BLaER1 (cell line): ENCODE results near the gene NEK4.

ENCODE experiments used
- H3K27ac ChIP-seq: shearing (Covaris generic); formaldehyde crosslinking; 2 replicates; pipeline ENCODE4 v1.8.1; 2022
- H3K27me3 ChIP-seq: shearing (Covaris generic); formaldehyde crosslinking; 2 replicates; pipeline ENCODE4 v1.8.1; 2022
- H3K36me3 ChIP-seq: shearing (Covaris generic); formaldehyde crosslinking; 2 replicates; pipeline ENCODE4 v1.8.1; 2022
- H3K4me1 ChIP-seq: shearing (Covaris generic); formaldehyde crosslinking; 2 replicates; pipeline ENCODE4 v1.8.1; 2022
- H3K4me2 ChIP-seq: shearing (Covaris generic); formaldehyde crosslinking; 2 replicates; pipeline ENCODE4 v1.8.1; 2022
- H3K4me3 ChIP-seq: shearing (Covaris generic); formaldehyde crosslinking; 2 replicates; pipeline ENCODE4 v1.8.1; 2022
- H3K9ac ChIP-seq: shearing (Covaris generic); formaldehyde crosslinking; 2 replicates; pipeline ENCODE4 v1.8.1; 2022
- H3K9me3 ChIP-seq: shearing (Covaris generic); formaldehyde crosslinking; 2 replicates; pipeline ENCODE4 v1.8.1; 2022
- H4K20me1 ChIP-seq: shearing (Covaris generic); formaldehyde crosslinking; 2 replicates; pipeline ENCODE4 v1.8.1; 2022
- Cebpa-rat ChIP-seq: shearing (Covaris generic); IDR thresholded peaks from 2 replicates; pipeline ENCODE4 v1.8.1; 2022

The NEK4 gene

DNA sequence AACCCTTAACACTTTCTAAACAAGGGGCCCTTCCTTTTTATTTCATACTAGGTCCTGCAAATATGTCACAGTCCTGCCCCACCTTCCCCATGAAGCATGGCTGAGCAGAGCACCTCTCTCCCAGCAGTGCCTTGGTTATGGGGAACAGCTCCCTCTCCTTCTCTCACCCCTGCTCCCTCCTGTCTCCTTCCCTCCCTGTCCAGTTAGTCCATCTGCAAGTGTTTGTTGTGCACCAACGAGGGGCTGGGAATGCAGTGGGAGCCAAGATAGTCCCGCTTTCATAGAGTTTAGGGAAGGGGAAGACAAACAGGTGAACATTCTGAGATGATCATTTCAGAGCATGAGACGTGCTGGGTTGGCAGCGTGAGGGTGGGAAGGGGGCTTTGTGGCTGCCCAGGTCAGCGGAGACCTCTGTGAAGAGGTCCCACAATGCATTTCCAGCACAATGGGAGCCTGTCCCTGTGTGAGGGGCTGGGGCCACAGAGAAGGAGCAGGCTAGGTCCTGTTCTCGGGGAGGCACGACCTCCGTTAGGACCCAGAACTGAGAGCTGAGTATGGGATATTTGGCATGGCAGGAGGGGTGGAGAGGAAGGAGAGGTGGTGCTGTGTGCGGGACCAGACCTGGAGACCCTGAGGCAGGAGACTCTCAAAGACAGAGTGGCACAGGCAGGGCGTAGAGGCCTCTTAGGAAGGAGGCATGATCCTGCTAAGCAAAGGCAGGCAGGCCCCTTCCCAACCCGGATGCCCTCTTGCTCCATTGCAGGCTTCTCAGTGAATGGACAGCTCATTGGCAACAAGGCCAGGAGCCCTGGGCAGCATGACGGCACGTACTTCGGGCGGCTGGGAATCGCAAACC, 18.4 kb upstream of the NEK4 start:
- H3K9me3 ChIP-seq: no peaks in the 10 kb centered on the region
- H3K27ac ChIP-seq: peak overlapping the region; percentile 93
- no peak for TF ChIP-seq Cebpa-rat
- peaks cover 58% of the 10 kb centered on the region for H3K4me1 ChIP-seq
- no peaks in the 10 kb centered on the region for H3K27me3 ChIP-seq
- H4K20me1 ChIP-seq: no peaks in the 10 kb centered on the region
- peak overlapping the region; percentile 26; the same call in 1 of the 2 replicates for H3K9ac ChIP-seq
- no peaks in the 10 kb centered on the region for H3K36me3 ChIP-seq
- H3K4me3 ChIP-seq: no peak overlapping the region
- peak overlapping the region; percentile 90 for H3K4me2 ChIP-seq

DNA sequence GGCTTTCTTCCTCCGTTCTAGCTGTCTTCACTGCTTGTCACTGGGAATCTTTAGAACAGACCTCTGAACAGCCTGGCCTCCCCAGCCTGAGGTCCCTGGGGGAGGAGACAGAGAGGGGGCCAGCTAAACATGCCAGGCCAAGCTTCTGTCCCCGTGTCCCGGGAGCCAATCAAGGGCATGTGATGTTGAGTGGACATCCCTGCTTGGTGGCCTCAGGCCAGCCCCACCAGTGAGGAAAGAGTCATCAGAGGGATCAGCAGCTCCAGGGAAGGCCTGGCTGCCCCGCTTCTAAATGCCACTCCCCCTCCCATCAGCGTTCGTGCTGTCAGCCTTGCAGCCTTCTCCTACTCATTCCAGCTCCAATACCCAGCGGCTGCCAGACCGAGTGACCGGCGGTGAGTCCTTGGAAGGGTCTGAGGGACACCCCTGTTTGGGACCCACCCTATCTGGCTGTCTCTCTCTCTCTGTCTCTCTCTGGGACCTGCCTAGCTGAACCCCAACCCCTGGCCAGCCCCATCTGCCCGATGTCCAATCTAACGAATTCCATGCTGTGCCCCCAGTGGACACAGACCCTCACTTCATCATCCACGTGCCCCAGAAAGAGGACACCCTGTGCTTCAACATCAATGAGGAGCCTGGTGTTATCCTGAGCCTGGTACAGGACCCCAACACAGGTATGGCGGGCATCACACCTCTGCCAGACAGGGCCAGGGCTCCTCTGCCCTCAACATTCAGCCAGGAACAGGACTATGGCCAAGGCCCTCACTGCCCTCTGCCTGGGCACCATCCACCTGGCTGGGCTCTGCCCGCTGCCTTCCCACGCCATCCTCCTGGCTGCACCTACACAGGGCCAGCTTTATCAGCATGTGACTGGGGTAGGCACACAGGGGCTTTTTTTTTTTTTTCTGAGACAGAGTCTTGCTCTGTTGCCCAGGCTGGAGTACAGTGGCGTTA, 17.2 kb upstream of the NEK4 start:
- Histone ChIP-seq H4K20me1 (no peaks in the 10 kb centered on the region), H3K9me3 (no peaks in the 10 kb centered on the region), H3K36me3 (no peaks in the 10 kb centered on the region), H3K4me1 (peaks cover 47% of the 10 kb centered on the region), H3K4me3 (no peak overlapping the region), H3K27me3 (no peaks in the 10 kb centered on the region), H3K9ac (peak overlapping the region; percentile 11; the same call in 1 of the 2 replicates), H3K4me2 (no peak overlapping the region; the same call in 1 of the 2 replicates), H3K27ac (peak overlapping the region; percentile 93; the same call in 1 of the 2 replicates)
- TF ChIP-seq Cebpa-rat: no peak

DNA sequence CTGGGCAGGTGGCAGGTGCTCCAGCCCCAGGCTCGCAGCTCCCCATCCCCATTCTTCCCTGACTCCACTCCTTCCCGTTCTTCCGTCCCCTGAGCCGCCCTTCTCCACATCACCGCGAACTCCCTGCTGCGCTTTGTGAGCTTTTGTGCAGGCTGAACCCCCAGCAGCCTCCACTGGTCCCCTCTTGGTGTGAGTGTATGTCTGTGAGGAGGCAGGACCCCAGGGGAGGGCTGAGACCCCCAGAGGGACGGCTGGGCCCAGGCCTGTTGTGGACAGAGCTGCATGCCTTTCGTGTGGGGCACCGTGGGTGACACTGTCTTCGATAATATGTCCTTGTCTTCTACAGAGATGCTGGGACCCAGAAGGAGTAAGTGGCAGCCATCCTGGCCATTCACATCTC, 16.5 kb upstream of the NEK4 start:
- H3K4me3 ChIP-seq: no peak overlapping the region
- TF ChIP-seq Cebpa-rat: no peak
- no peak overlapping the region; the same call in 1 of the 2 replicates for H3K4me2 ChIP-seq

DNA sequence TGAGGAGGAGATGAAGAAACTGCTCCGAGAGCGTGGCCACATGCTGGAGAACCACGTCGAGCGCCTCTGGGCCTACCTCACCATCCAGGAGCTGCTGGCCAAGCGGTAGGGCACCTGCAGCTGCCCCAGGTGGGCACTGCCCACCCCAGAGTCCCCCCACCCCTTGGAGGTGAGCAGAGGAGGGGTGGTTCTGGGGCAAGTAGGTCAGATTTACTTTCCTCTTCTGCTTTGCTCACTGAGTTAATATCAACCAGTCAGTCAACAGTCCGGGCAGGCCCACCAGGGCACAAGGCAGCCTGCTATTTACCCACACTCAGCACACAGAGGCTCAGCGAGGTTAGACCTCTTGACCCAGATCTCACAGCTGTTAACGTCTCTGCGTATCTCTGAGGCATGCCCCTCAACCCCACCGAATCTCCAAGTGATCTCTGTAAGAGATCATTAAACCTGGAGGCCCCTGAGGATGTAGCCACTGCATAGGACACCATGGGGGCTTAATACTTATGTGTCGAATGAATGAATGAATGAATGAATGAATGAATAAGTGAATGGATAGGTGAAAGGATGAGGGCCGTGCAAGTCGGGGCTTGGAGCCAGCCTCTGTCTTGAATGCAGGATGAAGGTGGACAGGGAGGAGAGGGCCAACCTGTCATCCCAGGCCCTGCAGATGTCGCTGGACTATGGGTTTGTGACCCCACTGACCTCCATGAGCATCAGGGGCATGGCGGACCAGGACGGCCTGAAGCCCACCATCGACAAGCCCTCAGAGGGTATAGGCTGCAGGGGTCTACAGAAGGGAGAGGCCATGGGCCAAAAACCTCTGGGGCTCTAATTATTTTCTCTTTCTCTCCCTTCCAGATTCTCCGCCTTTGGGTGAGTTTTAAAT, 15.8 kb upstream of the NEK4 start:
- Histone ChIP-seq H3K4me1 (peaks cover 38% of the 10 kb centered on the region), H4K20me1 (no peaks in the 10 kb centered on the region), H3K4me2 (no peak overlapping the region), H3K36me3 (no peaks in the 10 kb centered on the region), H3K4me3 (no peak overlapping the region), H3K27ac (0 out of 2 replicates have a peak overlapping the region, but pooled peaks have one; percentile 93), H3K9ac (peak overlapping the region; percentile 11; the same call in 1 of the 2 replicates), H3K27me3 (no peaks in the 10 kb centered on the region), H3K9me3 (no peaks in the 10 kb centered on the region)
- TF ChIP-seq Cebpa-rat: no peak

More for the DNA sequence above, 16.5 kb upstream of the NEK4 start:
- no peaks in the 10 kb centered on the region for H3K27me3 ChIP-seq
- peaks cover 39% of the 10 kb centered on the region for H3K4me1 ChIP-seq
- no peaks in the 10 kb centered on the region for H3K36me3 ChIP-seq
- H3K27ac ChIP-seq: 0 out of 2 replicates have a peak overlapping the region, but pooled peaks have one; percentile 93
- H4K20me1 ChIP-seq: no peaks in the 10 kb centered on the region
- H3K9me3 ChIP-seq: no peaks in the 10 kb centered on the region
- H3K9ac ChIP-seq: peak overlapping the region; percentile 11; the same call in 1 of the 2 replicates

DNA sequence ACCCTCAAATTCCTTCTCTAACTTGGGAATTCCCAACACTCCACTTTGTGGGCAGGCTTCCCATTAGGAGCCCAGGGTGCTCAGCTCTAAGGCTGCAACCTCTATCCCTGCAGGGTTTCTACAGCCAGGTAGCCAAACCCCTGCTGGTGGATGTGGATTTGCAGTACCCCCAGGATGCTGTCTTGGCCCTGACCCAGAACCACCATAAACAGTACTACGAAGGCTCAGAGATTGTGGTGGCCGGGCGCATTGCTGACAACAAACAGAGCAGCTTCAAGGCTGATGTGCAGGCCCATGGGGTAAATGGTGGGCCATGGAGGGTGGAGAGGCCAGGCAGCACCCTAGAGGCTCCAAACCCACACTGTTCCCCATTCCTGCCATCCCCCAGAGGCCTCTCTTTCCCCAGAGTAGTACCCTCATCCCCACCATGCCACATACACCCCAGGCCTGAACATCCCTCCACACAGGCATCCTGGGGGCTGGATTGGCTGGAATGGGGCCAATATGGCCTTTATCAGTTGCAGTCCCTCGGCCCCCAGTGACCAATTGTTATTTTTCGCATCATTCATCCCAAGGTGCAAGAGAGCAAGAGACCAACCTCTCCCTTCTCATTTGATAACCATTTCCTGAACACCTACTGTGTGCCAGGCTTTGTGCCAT, 14.3 kb upstream of the NEK4 start:
- no peak for TF ChIP-seq Cebpa-rat

DNA sequence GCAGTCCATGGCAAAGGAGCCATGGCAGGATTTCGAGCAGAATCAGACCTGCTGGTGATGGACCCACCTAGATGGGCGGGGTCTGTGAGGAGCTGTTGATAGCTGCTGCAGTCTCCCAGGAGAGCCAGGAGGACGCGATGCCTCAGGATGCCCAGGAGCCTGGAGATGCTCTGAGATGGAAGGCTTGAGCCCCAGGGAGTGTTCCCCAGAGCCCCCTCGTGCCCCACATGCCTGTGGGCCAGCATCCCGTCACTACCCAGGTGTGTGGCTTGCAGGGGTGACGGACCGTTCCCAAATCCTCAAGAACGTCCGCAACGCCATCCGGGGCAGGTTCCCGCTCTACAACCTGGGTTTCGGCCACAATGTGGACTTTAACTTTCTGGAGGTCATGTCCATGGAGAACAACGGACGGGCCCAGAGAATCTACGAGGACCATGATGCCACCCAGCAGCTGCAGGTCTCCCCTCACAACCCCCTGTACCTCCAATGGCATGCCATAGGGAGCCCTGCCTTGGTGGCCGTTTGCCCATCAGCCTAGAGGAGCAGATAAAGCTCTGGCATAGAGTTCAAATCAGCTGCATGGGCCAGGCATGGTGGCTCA, 13.4 kb upstream of the NEK4 start:
- Histone ChIP-seq H3K9me3 (no peaks in the 10 kb centered on the region), H3K27ac (no peak overlapping the region), H3K36me3 (no peaks in the 10 kb centered on the region), H4K20me1 (no peaks in the 10 kb centered on the region), H3K9ac (no peak overlapping the region), H3K4me2 (no peak overlapping the region), H3K4me1 (peaks cover 29% of the 10 kb centered on the region), H3K27me3 (no peaks in the 10 kb centered on the region), H3K4me3 (no peak overlapping the region)
- no peak for TF ChIP-seq Cebpa-rat

More for the DNA sequence above, 14.3 kb upstream of the NEK4 start:
- peaks cover 29% of the 10 kb centered on the region for H3K4me1 ChIP-seq
- no peak overlapping the region for H3K4me2 ChIP-seq
- no peaks in the 10 kb centered on the region for H3K9me3 ChIP-seq
- no peaks in the 10 kb centered on the region for H3K27me3 ChIP-seq
- no peaks in the 10 kb centered on the region for H4K20me1 ChIP-seq
- H3K36me3 ChIP-seq: no peaks in the 10 kb centered on the region
- H3K27ac ChIP-seq: no peak overlapping the region
- no peak overlapping the region for H3K9ac ChIP-seq
- H3K4me3 ChIP-seq: no peak overlapping the region

DNA sequence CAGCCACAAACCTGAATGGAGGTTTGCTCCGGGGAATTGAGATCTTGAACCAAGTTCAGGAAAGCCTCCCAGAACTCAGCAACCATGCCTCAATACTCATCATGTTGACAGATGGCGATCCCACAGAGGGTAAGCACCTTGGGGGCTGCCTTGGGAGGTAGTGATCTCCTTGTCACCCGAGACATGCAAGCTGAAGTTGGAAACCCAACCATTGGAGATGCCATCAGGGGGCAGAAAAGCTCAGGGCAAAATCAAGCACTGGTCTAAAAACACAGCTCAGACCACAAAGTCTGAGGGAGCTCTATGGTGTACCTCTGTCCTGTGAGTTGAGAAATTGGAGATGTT, 12.4 kb upstream of the NEK4 start:
- no peaks in the 10 kb centered on the region for H4K20me1 ChIP-seq
- no peak overlapping the region for H3K4me3 ChIP-seq
- TF ChIP-seq Cebpa-rat: no peak
- no peak overlapping the region for H3K9ac ChIP-seq
- no peak overlapping the region for H3K4me2 ChIP-seq
- no peaks in the 10 kb centered on the region for H3K27me3 ChIP-seq
- no peak overlapping the region for H3K27ac ChIP-seq
- no peaks in the 10 kb centered on the region for H3K36me3 ChIP-seq
- peaks cover 26% of the 10 kb centered on the region for H3K4me1 ChIP-seq
- H3K9me3 ChIP-seq: no peaks in the 10 kb centered on the region

DNA sequence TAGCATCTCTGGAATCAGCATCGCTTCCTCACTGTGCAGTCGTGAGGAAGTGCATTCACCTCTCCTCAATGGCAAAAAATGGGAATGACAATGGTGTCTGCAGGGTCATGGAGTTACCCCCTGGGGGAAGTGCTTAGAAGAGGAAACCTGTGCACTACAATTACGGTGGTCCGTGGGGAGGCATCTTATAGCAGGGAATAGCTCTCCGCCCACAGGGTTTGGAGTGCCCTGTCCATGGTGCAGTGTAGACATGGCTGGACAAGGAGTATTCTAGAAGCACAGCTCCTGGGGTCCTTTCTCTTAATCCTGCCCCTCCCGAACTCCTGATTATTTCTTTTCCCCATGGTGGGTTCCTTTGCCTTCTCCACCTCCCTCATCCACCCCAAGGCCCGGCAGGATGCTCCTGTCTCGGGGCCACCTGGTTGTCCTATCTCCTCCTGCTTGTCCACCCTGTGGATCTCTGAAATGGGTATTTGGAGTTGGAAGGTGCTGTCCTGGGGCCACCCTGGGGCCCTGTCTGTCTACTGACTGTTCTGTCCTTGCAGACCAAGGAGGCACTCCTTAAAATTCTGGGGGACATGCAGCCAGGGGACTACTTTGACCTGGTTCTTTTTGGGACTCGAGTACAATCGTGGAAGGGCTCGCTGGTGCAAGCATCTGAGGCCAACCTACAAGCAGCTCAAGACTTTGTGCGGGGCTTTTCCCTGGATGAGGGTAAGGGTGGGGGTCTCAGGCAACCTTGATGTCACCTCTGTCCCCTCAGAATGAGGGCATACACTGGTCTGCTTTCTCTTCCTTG, 11.9 kb upstream of the NEK4 start:
- H3K9ac ChIP-seq: no peak overlapping the region
- H3K36me3 ChIP-seq: no peaks in the 10 kb centered on the region
- no peaks in the 10 kb centered on the region for H3K9me3 ChIP-seq
- no peaks in the 10 kb centered on the region for H3K27me3 ChIP-seq
- no peak overlapping the region for H3K4me3 ChIP-seq
- no peaks in the 10 kb centered on the region for H4K20me1 ChIP-seq
- peaks cover 30% of the 10 kb centered on the region for H3K4me1 ChIP-seq
- no peak overlapping the region for H3K27ac ChIP-seq
- H3K4me2 ChIP-seq: no peak overlapping the region
- TF ChIP-seq Cebpa-rat: no peak
